Stomach (tissue), 4 donors: Measurements from ENCODE around the gene BICRA.

Experiments
- POLR2A ChIP-seq, 4 donors: fragments of 450-650 bp; IDR thresholded peaks; one replicate each; pipeline ENCODE4 v1.6.1; 2016; ENCODE audit warnings: antibody characterized with exemption in 4 of 4, control low read depth in 2 of 4, mild to moderate bottlenecking in 1 of 4, moderate library complexity in 1 of 4
- TF ChIP-seq, protein P1 (sequence below), 7 experiments: fragments of 450-650 bp in 4 of 7; fragments of 200-600 bp in 3 of 7; sonication (generic) in 3 of 7; IDR thresholded peaks; one replicate each; pipeline ENCODE4 v1.5.1; 2016 to 2019; ENCODE audit warnings: antibody characterized with exemption in 7 of 7, control low read depth in 2 of 7, mild to moderate bottlenecking in 1 of 7

DNA sequence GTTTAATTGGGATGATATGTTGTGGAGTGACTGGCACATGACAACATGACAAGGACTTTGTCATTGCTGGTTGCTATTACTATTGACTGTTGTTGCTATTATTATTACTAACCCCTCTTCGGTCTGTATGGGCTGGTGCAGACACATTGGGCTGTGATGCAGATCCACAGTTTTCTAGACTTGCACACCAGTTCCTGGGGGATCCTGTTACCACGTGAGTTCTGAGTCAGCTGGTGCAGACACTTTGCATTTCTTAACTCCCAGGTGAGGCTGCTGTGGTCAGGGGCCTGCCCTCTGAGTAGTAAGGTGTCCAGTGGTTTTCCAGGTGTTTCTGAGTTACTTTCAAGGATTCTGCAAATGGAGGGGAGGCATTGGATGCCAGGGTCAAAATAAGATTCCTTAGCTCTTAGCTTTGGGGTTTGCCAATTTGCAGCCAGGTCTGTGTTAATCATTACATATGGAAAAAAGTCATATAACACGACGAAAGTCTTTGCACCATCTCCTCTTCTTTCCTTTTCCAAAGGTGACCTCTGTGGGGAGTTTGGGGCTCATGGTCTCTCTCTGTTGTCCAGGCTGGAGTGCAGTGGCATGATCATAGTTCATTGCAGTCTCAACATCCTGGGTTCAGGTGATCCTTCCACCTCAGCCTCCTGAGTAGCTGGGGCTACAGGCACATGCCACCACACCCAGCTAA is 19.3 kb downstream of the BICRA start:
- no peak for TF ChIP-seq POLR2A (IDR thresholded peaks at IDR 0.05)
- TF ChIP-seq, protein P1, sequence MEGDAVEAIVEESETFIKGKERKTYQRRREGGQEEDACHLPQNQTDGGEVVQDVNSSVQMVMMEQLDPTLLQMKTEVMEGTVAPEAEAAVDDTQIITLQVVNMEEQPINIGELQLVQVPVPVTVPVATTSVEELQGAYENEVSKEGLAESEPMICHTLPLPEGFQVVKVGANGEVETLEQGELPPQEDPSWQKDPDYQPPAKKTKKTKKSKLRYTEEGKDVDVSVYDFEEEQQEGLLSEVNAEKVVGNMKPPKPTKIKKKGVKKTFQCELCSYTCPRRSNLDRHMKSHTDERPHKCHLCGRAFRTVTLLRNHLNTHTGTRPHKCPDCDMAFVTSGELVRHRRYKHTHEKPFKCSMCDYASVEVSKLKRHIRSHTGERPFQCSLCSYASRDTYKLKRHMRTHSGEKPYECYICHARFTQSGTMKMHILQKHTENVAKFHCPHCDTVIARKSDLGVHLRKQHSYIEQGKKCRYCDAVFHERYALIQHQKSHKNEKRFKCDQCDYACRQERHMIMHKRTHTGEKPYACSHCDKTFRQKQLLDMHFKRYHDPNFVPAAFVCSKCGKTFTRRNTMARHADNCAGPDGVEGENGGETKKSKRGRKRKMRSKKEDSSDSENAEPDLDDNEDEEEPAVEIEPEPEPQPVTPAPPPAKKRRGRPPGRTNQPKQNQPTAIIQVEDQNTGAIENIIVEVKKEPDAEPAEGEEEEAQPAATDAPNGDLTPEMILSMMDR (IDR thresholded peaks at IDR 0.05), result no peak
